SIG-M5 (cell line): ENCODE results near the gene OST4.
"Not testable (repeated sequence)": the region's sequence is repeated elsewhere in the genome, so short reads cannot be mapped to it uniquely, and the experiment has no call there.

Source experiments
- DNase-seq: peaks from one replicate; lab custom pipeline; 2025; lab: John Stamatoyannopoulos, UW

Gene OST4

GRCh38 chr2:27071277-27071989, at the start of gene OST4:
OST4 (minus strand) TSS chr2:27071654.
- DNase-seq: peak; percentile 32

GRCh38 chr2:27119330-27119670, 47.8 kb upstream of the OST4 start:
- DNase-seq: not testable (repeated sequence)

GRCh38 chr2:27118525-27119329, 47.3 kb upstream of the OST4 start, which contains the start of gene CGREF1:
CGREF1 (minus strand) TSS chr2:27119128; CDS start chr2:27104366, 14,762 bp downstream.
- no peak for DNase-seq

- DNase-seq: no peak
Measured at GRCh38 chr2:27117995-27118524, 46.6 kb upstream of the OST4 start.

- no peak for DNase-seq
Measured at GRCh38 chr2:27115519-27115918, 44.1 kb upstream of the OST4 start.

GRCh38 chr2:27111392-27112078, 40.1 kb upstream of the OST4 start:
- not testable (repeated sequence) for DNase-seq

- DNase-seq: not testable (repeated sequence)
Measured at GRCh38 chr2:27110603-27111352, 39.3 kb upstream of the OST4 start.

GRCh38 chr2:27109083-27109482, 37.6 kb upstream of the OST4 start:
- DNase-seq: no peak

GRCh38 chr2:27108221-27108620, 36.8 kb upstream of the OST4 start:
- no peak for DNase-seq

GRCh38 chr2:27105981-27106380, 34.5 kb upstream of the OST4 start:
- no peak for DNase-seq

- DNase-seq: no peak
Measured at GRCh38 chr2:27102329-27102728, 30.9 kb upstream of the OST4 start.

- DNase-seq: no peak
Measured at GRCh38 chr2:27100036-27100435, 28.6 kb upstream of the OST4 start.

- no peak for DNase-seq
Measured at GRCh38 chr2:27099334-27099955, 28.0 kb upstream of the OST4 start.

- no peak for DNase-seq
Measured at GRCh38 chr2:27097341-27097740, 25.9 kb upstream of the OST4 start.

GRCh38 chr2:27096748-27097297, 25.4 kb upstream of the OST4 start:
- DNase-seq: no peak

- no peak for DNase-seq
Measured at GRCh38 chr2:27095745-27096651, 24.5 kb upstream of the OST4 start.

- DNase-seq: no peak
Measured at GRCh38 chr2:27095427-27095744, 23.9 kb upstream of the OST4 start.

GRCh38 chr2:27094353-27094984, 23.0 kb upstream of the OST4 start:
- no peak for DNase-seq
